ENCODE results near the gene FOXN1.

Gene FOXN1

GRCh38 chr17:28482551-28483199 lies 23.5 kb upstream of the FOXN1 start:
- Histone ChIP-seq H3K27me3 (ENCODE audit: insufficient read depth, poor library complexity, severe bottlenecking) (no peaks in the 10 kb centered on the region), H3K4me3 (ENCODE audit: severe bottlenecking) (no peak overlapping the region), H3K36me3 (ENCODE audit: low read depth) (no peaks in the 10 kb centered on the region), H3K9me3 (ENCODE audit: severe bottlenecking) (no peaks in the 10 kb centered on the region), H3K4me1 (ENCODE audit: insufficient read depth, poor library complexity, severe bottlenecking) (no peaks in the 10 kb centered on the region), H3K27ac (ENCODE audit: poor library complexity, severe bottlenecking) (no peak overlapping the region)
- no peak for DNase-seq (ENCODE audit: low spot score)
- no peak for ATAC-seq (ENCODE audit: low read depth)
- TF ChIP-seq CTCF (IDR thresholded peaks at IDR 0.05; ENCODE audit: poor library complexity, severe bottlenecking): no peak

- no peak for TF ChIP-seq CTCF (IDR thresholded peaks at IDR 0.05; ENCODE audit: poor library complexity, severe bottlenecking)
- no peak for DNase-seq (ENCODE audit: low spot score)
Measured at GRCh38 chr17:28484296-28484695, 21.9 kb upstream of the FOXN1 start.

GRCh38 chr17:28485049-28485448 lies 21.1 kb upstream of the FOXN1 start:
- Histone ChIP-seq H3K4me3 (ENCODE audit: severe bottlenecking) (no peak overlapping the region), H3K4me1 (ENCODE audit: insufficient read depth, poor library complexity, severe bottlenecking) (no peaks in the 10 kb centered on the region), H3K27ac (ENCODE audit: poor library complexity, severe bottlenecking) (no peak overlapping the region), H3K9me3 (ENCODE audit: severe bottlenecking) (no peaks in the 10 kb centered on the region), H3K36me3 (ENCODE audit: low read depth) (no peaks in the 10 kb centered on the region), H3K27me3 (ENCODE audit: insufficient read depth, poor library complexity, severe bottlenecking) (no peaks in the 10 kb centered on the region)
- DNase-seq (ENCODE audit: low spot score) (no peak), ATAC-seq (ENCODE audit: low read depth) (no peak)
- no peak for TF ChIP-seq CTCF (IDR thresholded peaks at IDR 0.05; ENCODE audit: poor library complexity, severe bottlenecking)

More at GRCh38 chr17:28484296-28484695, 21.9 kb upstream of the FOXN1 start:
- ATAC-seq (ENCODE audit: low read depth): no peak
- Histone ChIP-seq H3K27me3 (ENCODE audit: insufficient read depth, poor library complexity, severe bottlenecking) (no peaks in the 10 kb centered on the region), H3K4me3 (ENCODE audit: severe bottlenecking) (no peak overlapping the region), H3K36me3 (ENCODE audit: low read depth) (no peaks in the 10 kb centered on the region), H3K9me3 (ENCODE audit: severe bottlenecking) (no peaks in the 10 kb centered on the region), H3K4me1 (ENCODE audit: insufficient read depth, poor library complexity, severe bottlenecking) (no peaks in the 10 kb centered on the region), H3K27ac (ENCODE audit: poor library complexity, severe bottlenecking) (no peak overlapping the region)

GRCh38 chr17:28487881-28488532 lies 18.1 kb upstream of the FOXN1 start:
- no peaks in the 10 kb centered on the region for H3K36me3 ChIP-seq (ENCODE audit: low read depth)
- no peaks in the 10 kb centered on the region for H3K27me3 ChIP-seq (ENCODE audit: insufficient read depth, poor library complexity, severe bottlenecking)
- H3K27ac ChIP-seq (ENCODE audit: poor library complexity, severe bottlenecking): no peak overlapping the region
- TF ChIP-seq CTCF (IDR thresholded peaks at IDR 0.05; ENCODE audit: poor library complexity, severe bottlenecking): no peak
- DNase-seq (ENCODE audit: low spot score): no peak
- no peak overlapping the region for H3K4me3 ChIP-seq (ENCODE audit: severe bottlenecking)
- no peaks in the 10 kb centered on the region for H3K4me1 ChIP-seq (ENCODE audit: insufficient read depth, poor library complexity, severe bottlenecking)
- H3K9me3 ChIP-seq (ENCODE audit: severe bottlenecking): no peaks in the 10 kb centered on the region
- no peak for ATAC-seq (ENCODE audit: low read depth)

All from RWPE2 (cell line).